Ectodermal cell (in vitro differentiated cells): ENCODE measurements around the gene TSPO2.
A peak's percentile ranks its signal among the peaks of the same experiment; 100 is the strongest.

Experiments
- H3K27ac ChIP-seq: 2 replicates; pipeline ENCODE4 v1.7.0; 2013; ENCODE audit warnings: mild to moderate bottlenecking, low read depth, low read length; ENCODE audit not compliant: insufficient read depth, poor library complexity, severe bottlenecking
- H3K27me3 ChIP-seq: 2 replicates; pipeline ENCODE4 v1.7.0; 2013; ENCODE audit warnings: mild to moderate bottlenecking, low read length; ENCODE audit not compliant: insufficient read depth, control insufficient read depth, poor library complexity, severe bottlenecking
- H3K36me3 ChIP-seq: one replicate; pipeline ENCODE4 v1.7.0; 2013; ENCODE audit warnings: low read length; ENCODE audit not compliant: control insufficient read depth, insufficient read depth
- H3K4me1 ChIP-seq: one replicate; pipeline ENCODE4 v1.7.0; 2013; ENCODE audit warnings: low read length; ENCODE audit not compliant: control insufficient read depth, insufficient read depth
- H3K4me3 ChIP-seq: 2 replicates; pipeline ENCODE4 v1.7.0; 2013; ENCODE audit warnings: low read depth, low read length, control low read depth; ENCODE audit not compliant: insufficient read depth
- H3K9me3 ChIP-seq: 2 replicates; pipeline ENCODE4 v1.7.0; 2013; ENCODE audit warnings: mild to moderate bottlenecking, low read length, moderate library complexity; ENCODE audit not compliant: control insufficient read depth
- WGBS, 2 experiments: methylation state at CpG; one replicate each; pipeline ENCODE4 v1.1.7; 2013; ENCODE audit warnings: missing lambda C conversion rate in 2 of 2; 5-methylcytosine and 5-hydroxymethylcytosine counted together

TSPO2 gene

DNA sequence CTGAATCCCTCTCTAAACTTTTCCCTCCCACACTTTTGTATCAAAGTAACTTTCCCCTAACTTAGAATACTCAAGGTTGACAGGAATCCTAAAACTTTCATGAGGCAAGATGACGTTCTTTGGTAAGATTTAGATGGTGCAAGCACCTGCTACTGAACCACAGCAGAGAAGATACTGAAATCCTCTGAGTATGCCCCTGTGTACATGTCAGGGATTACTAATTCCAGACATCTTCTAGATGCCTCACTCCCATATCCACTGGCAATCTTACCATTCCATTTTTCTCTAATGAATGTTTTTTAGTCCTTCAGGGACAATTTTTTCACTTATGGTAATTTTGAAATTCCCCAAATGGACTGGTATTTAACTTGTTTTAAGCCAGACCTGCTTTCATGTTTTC lies 19.8 kb downstream of the TSPO2 start:
- H3K27ac ChIP-seq = no peak overlapping the region
- WGBS, 2 experiments = 80 to 100% methylated on average over 1 of the region's 1 CpG
- peaks cover 12% of the 10 kb centered on the region for H3K36me3 ChIP-seq
- no peaks in the 10 kb centered on the region for H3K27me3 ChIP-seq
- H3K4me3 ChIP-seq = no peak overlapping the region
- no peaks in the 10 kb centered on the region for H3K9me3 ChIP-seq
- H3K4me1 ChIP-seq = no peaks in the 10 kb centered on the region

DNA sequence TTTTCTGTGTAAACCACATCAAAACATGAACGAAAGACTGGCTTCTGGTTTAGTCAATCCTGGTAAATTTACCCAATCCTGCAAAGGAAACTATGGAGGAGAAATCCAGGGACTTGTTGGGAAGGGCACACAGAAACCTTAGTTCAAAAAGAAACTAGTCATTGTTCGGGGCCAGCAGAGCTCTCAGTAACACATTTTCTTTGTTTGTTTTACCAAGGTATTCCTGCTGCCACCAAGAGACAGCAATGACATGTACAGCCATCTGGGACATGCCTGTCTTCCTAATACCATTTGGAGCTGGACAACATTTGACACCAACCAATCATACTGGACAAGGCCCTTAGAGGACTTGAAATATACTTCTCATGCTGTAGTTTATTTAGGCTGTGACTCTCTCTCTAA lies 21.6 kb downstream of the TSPO2 start:
- H3K4me1 ChIP-seq = no peaks in the 10 kb centered on the region
- WGBS, 2 experiments = 94 to 97% methylated on average over 2 of the region's 2 CpGs
- H3K9me3 ChIP-seq = no peaks in the 10 kb centered on the region
- H3K36me3 ChIP-seq = peaks cover 12% of the 10 kb centered on the region
- no peak overlapping the region for H3K4me3 ChIP-seq
- H3K27ac ChIP-seq = no peak overlapping the region
- H3K27me3 ChIP-seq = no peaks in the 10 kb centered on the region

DNA sequence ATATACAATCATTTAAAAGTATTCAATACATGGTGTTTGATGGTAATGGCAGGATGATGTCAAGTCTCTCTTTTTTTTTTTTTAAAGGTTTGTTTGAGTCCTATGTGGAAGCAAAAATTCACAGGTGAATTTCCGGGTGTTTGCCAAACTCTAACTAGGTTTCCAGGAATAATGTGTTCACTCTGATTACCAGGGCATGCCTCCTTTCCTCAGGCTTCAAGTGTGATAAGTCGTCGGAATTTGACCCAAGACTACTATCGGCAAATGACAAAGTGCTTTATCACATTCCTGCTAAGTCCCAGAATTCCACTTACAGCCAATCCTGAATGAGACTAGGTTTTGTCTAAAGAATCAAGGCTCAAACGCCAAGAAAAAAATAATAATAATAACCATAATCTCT lies 22.6 kb downstream of the TSPO2 start:
- Histone ChIP-seq H3K27me3 (no peaks in the 10 kb centered on the region), H3K4me3 (no peak overlapping the region), H3K36me3 (peaks cover 18% of the 10 kb centered on the region), H3K27ac (no peak overlapping the region), H3K4me1 (no peaks in the 10 kb centered on the region), H3K9me3 (no peaks in the 10 kb centered on the region)
- WGBS, 2 experiments = 88 to 99% methylated on average over 4 to 5 of the region's 5 CpGs

DNA sequence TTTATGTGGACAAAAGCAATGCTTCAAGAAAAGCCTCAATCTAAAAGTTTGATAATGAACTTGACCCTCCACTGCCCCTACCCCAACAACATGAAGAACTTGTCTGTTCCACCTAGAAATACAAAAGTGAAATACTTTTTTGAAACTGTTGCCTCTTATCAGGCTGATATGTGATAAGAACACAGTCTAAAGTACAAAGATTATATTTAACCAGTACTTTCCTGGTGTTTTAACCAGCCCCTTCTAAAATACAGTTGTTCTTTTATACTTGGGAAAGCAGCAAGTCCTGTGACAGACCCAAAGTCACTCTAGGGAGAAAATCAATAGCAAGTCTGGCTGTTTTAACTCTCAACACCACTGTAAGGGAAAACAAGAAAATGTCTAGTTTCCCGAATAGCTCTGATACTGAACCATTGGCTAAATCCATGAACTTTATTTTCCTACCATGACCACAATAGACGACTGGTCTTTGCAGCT lies 23.3 kb downstream of the TSPO2 start:
- H3K27me3 ChIP-seq = no peaks in the 10 kb centered on the region
- H3K36me3 ChIP-seq = peaks cover 18% of the 10 kb centered on the region
- whole genome bisulfite sequencing, 2 experiments = 94 to 96% methylated on average over 2 of the region's 2 CpGs
- no peak overlapping the region for H3K27ac ChIP-seq
- H3K4me3 ChIP-seq = no peak overlapping the region
- no peaks in the 10 kb centered on the region for H3K4me1 ChIP-seq
- H3K9me3 ChIP-seq = no peaks in the 10 kb centered on the region

DNA sequence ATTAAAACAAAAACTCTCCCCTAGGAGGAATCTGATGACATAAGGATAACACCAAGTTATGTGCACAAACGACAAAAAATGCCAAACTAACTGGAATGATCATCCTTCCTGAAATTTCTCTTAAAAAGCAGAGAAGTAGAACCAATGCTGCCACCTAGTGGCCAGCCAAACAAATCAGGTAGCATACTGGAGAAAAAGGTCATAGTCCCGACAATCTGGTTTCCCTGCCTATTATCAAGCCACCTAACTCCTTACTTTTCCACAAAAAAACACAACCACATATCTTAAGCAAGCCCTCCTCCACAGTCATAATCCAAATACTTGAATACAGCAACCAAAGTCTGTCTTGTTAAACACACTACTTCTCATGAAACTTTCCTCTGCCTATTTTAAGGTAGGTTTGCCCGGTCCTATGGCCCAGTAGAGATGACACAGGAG lies 24.6 kb downstream of the TSPO2 start:
- H3K36me3 ChIP-seq = peaks cover 18% of the 10 kb centered on the region
- no peaks in the 10 kb centered on the region for H3K27me3 ChIP-seq
- no peaks in the 10 kb centered on the region for H3K4me1 ChIP-seq
- no peaks in the 10 kb centered on the region for H3K9me3 ChIP-seq
- H3K4me3 ChIP-seq = no peak overlapping the region
- H3K27ac ChIP-seq = no peak overlapping the region
- WGBS, 2 experiments = 61 to 62% methylated on average over 3 of the region's 3 CpGs

DNA sequence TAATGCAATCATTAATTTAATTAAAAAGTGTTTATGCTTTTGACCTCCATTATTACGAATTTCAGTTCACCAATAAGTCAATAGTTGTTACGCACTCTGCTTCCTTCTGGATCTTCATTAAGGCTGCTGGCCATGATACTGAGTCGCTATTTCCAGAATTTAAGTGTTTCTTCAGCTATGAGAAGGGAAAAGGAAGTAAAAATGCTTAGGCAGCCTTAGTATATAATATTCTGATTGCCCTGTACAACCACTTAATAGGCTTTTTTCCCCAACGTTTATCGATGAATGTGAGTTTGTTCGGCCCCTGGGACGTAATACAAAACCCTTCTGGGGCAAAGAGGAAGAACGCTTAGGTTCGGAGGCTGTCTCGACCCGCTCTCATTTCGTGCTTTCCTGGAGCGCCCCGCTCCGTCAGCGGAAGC lies 29.2 kb downstream of the TSPO2 start:
- H3K4me3 ChIP-seq = peak overlapping the region; percentile 94
- no peaks in the 10 kb centered on the region for H3K27me3 ChIP-seq
- H3K27ac ChIP-seq = peak overlapping the region; percentile 98
- WGBS, 2 experiments = 2 to 3% methylated on average over 14 to 16 of the region's 16 CpGs
- no peaks in the 10 kb centered on the region for H3K9me3 ChIP-seq
- peaks cover 5% of the 10 kb centered on the region for H3K36me3 ChIP-seq
- peaks cover 9% of the 10 kb centered on the region for H3K4me1 ChIP-seq

DNA sequence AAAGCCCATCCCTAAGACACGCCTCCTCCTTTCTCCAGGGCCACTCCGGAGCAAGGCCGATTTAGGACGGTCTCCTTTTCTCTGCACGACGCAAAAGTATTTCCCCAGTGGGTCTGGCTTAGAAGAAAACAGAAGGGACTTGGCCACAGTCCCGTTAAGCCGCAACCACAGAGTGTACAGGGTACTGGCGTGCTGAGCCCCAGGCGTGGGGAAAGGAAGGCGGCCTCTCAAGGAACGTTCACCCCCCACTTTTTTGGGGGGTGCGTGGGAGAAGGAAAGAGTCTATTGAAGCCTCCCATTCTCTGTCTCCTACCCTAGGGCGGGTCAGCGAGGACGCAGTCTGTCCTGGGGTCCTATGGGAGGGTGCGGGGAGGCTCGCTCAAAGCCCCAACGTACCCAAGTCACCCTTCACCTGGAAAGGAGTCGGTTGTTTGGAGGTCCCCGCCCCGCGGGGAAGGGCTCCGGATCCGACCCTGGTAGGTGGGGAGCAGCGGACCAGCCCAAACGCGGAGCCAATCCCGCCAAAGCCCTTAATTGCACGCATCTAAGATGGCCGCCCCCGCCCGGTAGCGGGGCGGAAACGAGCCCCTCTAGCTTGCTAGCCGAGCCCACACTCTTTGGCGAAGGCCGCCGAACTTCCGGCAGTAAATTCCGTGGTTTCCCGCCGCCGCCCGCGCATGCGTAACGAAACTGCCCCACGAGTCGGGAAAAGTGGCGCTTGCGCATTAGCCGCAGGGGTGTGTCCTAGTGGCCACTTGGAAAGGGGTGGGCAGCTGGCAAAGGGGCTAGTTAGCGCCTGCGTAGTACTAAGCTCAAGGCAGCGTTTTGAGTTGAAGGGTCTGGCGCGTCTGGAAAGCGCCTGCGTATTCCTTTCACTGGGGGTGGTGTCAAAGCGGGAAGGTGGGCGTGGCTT lies 29.9 kb downstream of the TSPO2 start, which contains the start of gene OARD1:
Gene OARD1, minus strand, starts transcription at position 434 of the 913 bp plus-strand sequence. CDS start 722 bp downstream, outside the sequence.
- no peaks in the 10 kb centered on the region for H3K27me3 ChIP-seq
- H3K36me3 ChIP-seq = peaks cover 5% of the 10 kb centered on the region
- peaks cover 9% of the 10 kb centered on the region for H3K4me1 ChIP-seq
- 0 to 1% methylated on average over 63 of the region's 63 CpGs for WGBS, 2 experiments
- peak within 1 kb of the TSS; percentile 98 for H3K27ac ChIP-seq
- H3K4me3 ChIP-seq = peak within 1 kb of the TSS; percentile 94
- no peaks in the 10 kb centered on the region for H3K9me3 ChIP-seq

DNA sequence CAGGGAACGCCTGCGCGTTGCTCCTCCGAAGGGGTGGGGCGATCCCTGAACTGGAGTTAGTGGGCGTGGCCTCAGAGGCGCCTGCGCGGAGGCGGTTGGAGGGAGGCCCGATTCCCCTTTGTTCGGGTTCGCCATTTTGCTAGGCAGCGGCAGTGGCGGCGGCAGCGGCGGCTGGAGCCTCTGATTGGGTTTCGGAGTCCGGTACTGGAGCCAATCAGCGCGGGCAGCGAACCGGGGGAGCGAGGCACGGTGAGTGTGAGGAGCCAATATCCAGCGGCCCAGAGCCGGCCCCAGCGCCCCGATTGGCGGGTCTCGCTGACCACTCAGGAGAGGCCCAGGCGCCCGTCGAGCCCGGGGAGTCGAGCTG lies 30.6 kb downstream of the TSPO2 start, which contains the start of gene NFYA:
Gene NFYA, plus strand, starts transcription at position 139 of the 367 bp plus-strand sequence. CDS start 6,116 bp downstream, outside the sequence.
- Histone ChIP-seq H3K27me3 (no peaks in the 10 kb centered on the region), H3K36me3 (peaks cover 5% of the 10 kb centered on the region), H3K27ac (peak within 1 kb of the TSS; percentile 98), H3K4me3 (peak within 1 kb of the TSS; percentile 94), H3K4me1 (peaks cover 9% of the 10 kb centered on the region), H3K9me3 (no peaks in the 10 kb centered on the region)
- 0% methylated on average over 37 of the region's 37 CpGs for WGBS, 2 experiments

DNA sequence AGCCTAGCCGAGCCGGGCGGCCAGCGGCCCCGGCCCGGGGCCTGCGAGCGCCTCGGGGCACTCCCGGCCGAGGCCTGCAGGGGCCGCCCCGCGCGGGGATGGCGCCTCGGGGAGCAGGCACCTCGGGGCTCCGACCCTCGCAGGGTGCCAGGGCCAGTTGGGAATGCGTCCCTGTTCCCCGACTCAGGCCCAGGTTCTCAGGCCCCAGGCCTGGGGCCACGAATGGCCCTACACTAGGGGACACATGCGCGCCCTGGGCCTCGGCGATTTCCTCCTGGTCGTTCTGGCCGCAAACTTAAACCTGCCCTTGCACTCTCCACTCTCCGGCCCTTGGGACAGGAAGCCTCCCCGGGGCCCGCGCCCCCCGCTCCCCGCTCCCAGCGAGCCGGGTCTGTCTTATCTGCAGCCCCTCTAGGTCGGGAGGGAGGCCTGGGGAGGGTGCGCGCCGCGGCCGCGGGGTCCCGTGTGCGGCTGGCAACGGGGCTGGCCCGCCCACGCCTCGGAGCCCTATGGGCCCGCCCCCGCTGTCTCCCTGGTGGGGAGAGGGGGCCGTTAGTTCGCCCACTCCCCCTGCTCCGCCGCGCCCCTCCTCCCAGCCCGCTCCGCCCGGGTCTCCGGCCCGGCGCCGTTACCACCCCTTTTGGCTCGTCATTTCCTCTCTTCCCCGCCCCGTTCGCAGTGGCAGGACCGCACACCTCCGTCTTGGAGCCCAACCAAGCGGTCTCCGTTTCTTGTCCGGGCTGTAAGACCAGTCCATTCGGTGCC lies 31.1 kb downstream of the TSPO2 start:
- 0% methylated on average over 74 of the region's 74 CpGs for WGBS, 2 experiments
- peak overlapping the region; percentile 98 for H3K27ac ChIP-seq
- H3K4me3 ChIP-seq = peak overlapping the region; percentile 94
- peaks cover 5% of the 10 kb centered on the region for H3K36me3 ChIP-seq
- H3K27me3 ChIP-seq = no peaks in the 10 kb centered on the region
- H3K4me1 ChIP-seq = peaks cover 9% of the 10 kb centered on the region
- no peaks in the 10 kb centered on the region for H3K9me3 ChIP-seq
